NK-92 (cell line): ENCODE results near the gene LALBA.
"Not testable (repeated sequence)": the region's sequence is repeated elsewhere in the genome, so short reads cannot be mapped to it uniquely, and the experiment has no call there.

Experiments
- DNase-seq: peaks from one replicate; lab custom pipeline; 2025; ENCODE audit not compliant: unreplicated experiment; lab: John Stamatoyannopoulos, UW

LALBA gene

DNA sequence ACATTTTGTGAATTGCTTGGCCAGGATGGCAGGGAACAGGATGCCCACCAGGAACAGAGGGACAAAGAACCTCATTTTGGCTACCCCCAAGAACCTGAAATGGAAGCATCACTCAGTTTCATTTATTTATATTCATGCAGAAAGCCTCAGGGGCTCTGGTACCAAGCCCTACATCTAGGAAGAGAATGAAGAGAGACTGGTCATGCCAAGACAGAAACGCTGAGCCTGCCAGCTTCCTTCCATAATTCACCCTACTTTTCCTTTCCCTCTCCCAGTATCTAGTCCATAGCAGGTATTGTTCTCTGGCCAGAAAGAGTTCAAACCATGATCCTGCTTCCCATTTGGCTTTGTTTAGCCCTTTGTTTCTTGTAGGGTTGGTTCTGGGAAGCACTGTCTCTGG, at the start of gene LALBA:
Gene LALBA, minus strand, starts transcription at position 101 of the 400 bp plus-strand sequence. Its CDS starts 26 bp downstream, at position 75.
- DNase-seq, result no peak

DNA sequence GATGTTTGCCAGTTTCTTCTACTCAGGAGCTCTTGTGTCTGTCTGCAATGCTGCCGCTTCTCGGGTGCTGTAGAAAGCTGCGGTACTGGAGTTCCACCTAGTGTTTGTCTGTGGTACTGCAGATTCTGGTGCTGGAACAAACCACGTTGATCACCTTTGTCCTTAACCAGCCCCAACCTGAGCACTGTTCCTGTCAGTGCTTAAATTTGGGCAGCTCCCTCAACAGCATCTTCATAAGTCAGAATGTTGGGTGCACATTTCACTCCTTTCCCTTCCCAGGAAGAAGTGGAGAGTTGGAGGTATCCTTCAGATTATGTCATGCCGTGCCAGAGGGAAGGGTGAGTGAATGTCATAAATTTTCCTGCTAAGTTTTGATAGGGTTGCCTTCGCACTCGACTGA, 48.7 kb upstream of the LALBA start:
- peak; percentile 2 for DNase-seq

DNA sequence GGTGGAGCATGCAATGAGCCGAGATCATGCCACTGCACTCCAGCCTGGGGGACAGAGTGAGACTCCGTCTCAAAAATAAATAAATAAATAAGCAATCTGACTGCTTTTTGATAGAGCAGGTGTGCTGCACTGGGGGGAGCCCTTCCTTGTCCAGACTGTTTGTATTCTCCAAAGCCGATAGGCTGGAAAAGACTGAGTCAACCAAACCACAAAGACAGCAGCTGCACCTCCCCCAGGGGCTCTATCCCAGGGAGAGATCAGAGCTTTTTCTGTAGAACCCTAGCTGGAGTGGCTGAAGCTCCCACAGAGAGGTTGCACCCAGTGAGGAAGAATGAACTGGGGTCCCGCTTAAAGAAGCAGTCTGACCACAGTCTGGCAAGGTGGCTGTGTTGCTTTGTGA, 45.8 kb upstream of the LALBA start:
- DNase-seq, result no peak

DNA sequence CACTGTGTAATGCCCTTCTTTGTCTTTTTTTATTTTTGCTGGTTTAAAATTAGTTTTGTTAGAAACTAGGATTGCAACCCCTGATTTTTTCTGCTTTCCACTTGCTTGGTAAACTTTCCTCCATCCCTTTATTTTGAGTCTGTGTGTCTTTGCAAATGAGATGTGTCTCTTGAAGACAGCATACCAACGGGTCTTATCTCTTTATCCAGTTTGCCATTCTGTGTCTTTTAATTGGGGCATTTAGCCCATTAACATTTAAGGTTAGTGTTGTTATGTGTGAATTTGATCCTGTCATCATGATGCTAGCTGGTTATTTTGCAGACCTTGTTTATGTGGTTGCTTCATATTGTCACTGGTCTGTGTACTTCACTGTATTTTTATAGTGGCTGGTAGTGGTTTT, 43.5 kb upstream of the LALBA start:
- DNase-seq, result no peak

DNA sequence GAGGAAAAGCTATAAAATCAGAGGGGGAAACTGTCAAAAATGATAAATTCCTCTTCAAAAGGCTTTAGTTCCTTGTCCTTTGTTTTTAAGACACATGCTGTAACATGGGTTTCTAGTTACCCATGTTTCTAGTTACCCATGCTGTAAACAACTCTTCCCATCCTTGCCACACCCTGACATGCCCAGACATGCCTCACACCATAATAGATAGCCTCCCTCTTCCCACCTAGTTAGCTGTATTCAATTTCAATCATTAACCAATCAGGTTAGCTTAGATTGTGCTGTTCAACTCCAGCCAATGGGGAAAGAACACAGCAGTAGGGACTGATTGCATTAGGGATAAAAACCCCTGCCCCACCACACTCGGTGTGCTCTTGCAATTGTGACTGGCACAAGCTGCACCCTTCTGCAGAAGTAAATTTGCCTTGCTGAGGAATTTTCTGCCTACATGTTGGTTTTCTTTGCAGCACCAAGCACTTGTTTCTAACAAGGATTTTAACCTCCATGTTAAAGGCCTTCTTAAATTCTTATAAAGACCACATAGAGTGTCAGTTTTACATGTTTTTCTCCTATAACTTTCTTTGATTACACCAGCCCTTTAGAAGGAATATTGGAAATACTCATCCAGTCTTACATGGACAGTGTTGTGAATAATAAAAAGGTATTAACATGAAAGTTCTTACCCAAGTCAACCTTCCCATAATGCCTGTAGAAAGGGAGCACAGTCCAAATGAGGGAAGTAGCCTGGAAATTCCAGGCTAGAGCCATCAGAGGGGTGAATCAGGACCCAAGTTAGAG, 32.5 kb upstream of the LALBA start:
- no peak for DNase-seq

DNA sequence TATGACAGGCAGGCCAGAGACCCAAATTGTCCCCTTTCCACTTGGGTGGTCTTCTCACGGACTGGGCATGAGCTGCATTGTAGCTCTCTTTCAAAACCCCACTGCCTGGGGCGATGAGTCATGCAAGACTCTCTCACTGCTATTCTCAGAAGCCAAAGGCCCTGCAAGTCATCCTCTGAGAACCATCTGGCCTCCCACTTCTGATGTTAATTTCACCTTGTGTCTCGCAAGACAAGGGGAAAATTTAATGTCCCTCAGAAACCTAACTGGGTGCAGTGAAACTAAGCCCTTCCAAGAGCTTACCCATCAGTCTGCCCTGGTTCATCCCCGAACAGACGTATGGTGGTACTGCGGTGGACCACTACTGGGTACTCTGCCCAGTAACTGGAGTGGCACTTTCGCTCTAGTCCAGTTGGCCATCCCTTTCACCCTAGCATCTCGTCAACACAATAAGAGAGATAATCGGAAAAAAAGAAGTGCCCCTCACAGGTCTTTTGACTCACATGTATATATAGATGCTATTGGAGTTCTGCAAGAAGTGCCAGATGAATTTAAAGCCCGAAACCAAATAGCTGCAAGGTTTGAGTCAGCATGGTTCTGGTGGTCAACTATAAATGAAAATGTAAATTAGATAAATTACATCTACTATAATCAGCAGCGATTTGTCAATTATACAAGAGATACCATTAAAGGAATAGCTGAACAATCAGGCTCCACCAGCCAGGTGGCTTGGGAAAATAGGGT, 31.3 kb upstream of the LALBA start:
- no peak for DNase-seq

DNA sequence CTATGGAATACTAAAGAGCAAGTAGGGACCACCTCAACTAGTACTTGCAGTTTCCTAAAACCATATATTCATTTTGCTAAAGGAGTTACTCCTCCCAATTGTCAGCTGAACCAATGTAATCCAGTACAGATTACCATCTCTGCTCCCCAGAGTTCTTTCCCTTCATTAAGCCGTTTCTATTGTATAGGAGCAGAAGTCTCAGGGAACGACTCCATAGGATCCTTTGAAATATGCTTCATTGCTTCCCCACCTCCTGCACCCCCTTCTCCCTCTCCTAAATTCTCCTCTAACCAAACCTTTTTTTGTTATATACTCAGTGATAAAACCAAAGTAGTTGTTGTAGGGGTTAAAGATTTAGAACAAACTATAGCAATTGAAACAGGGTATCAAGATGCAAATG, 30.7 kb upstream of the LALBA start:
- no peak for DNase-seq

DNA sequence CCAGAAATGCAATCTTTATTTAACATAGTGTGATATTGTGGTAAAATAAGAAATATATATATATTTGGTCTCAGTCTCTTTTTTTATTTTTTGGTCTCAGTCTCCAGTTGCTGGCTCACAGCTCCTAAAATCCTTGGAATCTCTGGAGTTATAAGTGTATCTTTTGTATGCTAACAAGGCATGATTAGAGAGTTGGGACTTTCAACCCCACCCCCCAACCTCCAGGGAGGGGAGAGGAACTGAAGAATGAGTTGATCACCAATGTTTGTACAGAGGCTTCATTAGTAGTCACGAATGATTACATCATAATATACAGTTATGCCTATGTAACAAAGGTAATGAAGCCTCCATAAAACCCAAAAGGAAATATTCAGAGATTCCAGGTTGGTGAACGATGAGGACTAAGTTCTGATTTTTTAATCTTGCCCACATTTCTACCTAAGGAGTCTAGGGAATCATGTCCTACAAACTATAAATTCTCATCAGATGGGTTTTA, 22.8 kb upstream of the LALBA start:
- DNase-seq, result no peak

DNA sequence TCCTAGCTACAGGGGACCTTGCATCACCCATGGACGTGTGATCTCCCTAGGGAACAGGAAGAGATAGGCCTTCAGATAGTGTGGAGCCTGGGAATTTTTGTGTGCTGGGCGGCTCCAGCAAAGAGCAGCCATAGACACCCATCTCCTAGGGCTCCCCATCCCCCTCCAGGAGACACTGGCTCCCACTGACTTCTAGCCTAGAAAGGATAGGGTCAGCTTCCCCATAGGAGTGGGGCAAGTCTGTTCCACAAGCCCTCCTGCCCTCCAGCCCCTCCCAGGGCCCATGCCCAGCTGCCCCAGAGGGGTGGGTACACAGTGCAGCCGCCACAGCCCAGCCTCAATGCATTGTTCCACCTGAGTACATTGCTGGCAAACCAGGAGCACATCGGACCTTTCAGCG, 16.5 kb upstream of the LALBA start:
- DNase-seq, result no peak

DNA sequence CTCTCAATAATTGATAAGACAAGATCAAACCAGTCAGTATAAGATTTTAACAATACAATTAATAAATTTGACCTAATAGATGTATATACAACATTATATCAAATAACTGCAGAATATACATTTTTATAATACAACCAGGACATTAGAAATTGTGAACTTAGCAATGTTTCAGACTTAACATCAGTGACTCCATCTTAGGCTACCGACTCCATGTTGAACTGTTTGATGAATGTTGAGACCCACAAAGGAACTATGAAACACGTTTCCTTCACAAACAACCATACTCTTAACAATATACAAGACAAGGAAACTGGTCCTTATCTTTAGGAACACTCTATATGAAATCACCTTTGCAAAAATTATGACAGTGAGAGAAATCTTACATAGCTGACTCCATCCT, 13.9 kb upstream of the LALBA start:
- DNase-seq, result no peak

DNA sequence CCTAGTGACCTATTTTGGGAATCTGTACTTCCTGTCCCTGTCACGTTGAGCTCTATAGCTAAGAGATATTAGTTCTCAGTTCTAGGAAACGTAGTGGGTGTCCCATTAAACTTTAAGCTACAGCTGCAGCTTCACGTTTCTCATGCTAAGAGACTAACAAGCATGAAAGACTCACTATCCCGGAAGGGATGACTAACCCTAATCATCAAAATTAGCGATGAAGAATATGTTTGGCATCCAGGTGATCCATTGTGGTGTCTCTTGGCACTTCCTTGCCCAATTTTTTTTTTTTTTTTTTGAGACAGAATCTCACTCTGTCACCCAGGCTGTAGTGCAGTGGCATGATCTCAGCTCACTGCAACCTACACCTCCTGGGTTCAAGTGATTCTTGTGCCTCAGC, 11.0 kb upstream of the LALBA start:
- no peak for DNase-seq

DNA sequence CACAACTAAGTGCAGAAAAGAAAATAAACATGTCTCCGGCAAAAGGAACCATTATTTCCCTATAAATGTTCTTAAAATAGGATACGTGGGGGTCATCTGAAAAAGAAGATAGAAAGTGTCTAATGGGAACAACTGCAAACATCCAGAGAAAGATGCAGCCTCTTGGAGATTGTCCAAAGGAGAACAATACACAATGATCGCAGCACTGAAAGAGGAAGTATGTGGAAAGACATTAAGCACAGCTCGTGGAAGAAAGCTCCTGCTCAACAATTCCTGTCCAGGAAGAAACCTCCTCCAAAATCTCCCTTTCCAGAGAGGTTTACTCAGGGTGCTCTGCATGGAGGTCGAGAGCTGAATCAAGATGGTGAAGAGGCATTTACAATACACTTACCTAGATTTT, 2.5 kb upstream of the LALBA start:
- no peak for DNase-seq

DNA sequence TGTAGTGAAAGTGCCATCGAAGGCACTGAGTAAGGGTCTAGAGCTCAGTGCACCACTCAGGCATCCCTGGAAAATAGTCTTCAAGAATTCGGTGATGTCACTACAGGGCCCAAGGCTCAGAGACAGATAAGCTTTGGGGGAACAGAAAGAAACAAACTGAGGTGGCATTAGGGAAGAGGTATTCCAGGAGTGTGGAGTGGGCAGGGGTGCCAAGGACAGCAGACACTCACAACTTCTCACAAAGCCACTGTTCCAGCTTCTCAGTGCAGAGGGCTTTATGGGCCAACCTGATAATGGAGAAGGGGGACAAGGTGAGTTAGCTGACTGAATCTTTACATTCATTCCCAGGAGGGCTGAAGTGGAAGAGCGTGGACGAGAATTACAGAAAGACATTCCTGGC, 2.1 kb downstream of the LALBA start:
- no peak for DNase-seq

DNA sequence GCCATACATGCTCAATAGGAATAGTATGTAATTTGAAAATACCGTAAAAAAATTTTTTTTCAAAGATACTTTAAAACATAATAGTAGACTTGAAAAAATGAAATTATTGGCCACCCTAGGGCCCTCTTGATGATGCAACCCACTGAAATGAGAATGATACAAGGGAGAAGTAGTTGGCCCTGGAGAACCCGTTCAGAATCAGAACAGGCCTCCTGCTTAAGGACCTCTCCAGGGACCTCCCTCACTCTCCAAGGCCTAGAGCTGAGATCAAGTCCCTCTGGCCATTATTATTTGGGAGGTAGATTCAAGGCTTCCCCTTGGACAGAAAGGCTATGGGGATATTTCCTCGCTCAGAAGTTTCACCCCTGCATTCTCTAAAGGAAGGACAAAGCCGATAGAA, 11.9 kb downstream of the LALBA start:
- DNase-seq, result no peak

DNA sequence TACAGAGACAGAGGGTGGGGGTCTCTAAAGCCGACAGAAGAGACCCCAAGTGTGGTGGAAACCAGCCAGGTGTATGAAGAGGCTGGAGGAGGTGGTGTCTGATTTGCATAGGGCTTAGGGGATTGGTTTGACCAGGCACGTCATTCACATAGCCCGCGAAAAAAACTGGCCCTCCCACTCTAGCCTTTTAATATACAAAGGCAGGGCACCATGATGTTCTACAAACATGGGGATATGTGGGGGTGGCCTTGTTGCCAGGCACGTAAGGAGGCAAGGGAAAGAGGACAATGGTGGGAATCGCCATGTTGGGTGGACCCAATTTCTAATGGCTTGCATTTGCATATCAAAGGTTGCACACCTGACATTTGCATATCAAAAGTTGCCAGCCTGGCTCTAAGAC, 13.2 kb downstream of the LALBA start:
- DNase-seq, result no peak

DNA sequence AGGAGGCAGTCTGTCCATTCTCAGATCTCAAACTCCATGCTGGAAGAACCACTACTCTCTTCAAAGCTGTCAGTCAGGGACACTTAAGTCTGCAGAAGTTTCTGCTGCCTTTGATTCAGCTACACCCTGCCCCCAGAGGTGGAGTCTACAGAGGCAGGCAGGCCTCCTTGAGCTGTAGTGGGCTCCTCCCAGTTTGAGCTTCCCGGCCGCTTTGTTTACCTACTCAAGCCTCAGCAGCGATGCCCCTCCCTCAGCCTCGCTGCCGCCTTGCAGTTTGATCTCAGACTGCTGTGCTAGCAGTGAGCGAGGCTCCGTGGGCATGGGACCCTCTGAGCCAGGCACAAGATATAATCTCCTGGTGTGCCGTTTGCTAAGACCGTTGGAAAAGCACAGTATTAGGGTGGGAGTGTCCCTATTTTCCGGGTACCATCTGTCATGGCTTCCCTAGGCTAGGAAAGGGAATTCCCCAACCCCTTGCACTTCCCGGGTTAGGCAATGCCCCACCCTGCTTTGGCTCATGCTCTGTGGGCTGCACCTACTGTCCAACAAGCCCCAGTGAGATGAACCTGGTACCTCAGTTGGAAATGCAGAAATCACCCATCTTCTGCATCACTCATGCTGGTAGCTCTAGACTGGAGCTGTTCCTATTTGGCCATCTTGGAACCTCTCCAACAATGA, 16.0 kb downstream of the LALBA start:
- not testable (repeated sequence) for DNase-seq

DNA sequence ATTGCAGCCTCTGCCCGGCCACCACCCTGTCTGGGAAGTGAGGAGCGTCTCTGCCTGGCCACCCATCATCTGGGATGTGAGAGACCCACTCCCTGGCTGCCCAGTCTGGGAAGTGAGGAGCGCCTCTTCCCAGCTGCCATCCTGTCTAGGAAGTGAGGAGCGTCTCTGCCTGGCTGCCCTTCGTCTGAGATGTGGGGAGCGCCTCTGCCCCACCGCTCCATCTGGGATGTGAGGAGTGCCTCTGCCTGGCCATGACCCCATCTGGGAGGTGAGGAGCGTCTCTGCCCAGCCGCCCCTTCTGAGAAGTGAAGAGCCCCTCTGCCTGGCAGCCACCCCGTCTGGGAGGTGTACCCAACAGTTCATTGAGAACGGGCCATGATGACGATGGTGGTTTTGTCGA, 18.2 kb downstream of the LALBA start:
- not testable (repeated sequence) for DNase-seq

DNA sequence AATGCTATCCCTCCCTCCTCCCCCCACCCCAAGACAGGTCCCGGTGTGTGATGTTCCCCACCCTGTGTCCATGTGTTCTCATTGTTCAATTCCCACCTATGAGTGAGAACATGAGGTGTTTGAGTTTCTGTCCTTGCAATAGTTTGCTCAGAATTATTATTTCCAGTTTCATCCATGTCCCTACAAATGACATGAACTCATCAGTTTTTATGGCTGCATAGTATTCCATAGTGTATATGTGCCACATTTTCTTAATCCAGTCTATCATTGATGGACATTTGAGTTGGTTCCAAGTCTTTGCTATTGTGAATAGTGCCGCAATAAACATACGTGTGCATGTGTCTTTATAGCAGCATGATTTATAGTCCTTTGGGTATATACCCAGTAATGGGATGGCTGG, 22.8 kb downstream of the LALBA start:
- DNase-seq, result not testable (repeated sequence)

DNA sequence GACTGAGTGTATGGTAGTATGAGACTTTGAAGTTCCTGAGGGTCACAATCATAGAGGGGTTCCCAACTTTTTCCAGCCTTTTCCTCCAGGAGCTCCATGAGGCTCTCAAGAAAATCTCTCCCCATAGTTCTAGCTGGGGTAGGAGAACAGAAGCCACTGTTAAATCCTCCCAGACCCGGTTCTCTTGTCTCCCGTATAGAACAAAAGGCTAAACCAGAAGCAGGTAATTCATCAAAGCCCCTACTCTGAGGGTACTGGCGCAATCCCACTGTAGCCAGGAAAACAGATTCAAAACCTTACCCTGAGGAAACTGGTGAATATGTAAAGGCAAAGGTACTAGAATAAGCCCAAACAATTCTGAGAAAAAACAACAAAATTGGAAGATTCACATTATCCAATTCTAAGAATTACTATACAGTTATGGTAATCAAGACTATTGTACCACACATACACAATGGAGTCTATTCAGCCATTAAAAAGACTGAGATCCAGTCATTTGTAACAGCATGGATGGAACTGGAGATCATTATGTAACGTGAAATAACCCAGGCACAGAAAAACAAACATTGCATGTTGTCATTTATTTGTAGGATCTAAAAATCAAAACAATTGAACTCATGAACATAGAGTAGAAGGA, 23.9 kb downstream of the LALBA start:
- DNase-seq, result no peak

DNA sequence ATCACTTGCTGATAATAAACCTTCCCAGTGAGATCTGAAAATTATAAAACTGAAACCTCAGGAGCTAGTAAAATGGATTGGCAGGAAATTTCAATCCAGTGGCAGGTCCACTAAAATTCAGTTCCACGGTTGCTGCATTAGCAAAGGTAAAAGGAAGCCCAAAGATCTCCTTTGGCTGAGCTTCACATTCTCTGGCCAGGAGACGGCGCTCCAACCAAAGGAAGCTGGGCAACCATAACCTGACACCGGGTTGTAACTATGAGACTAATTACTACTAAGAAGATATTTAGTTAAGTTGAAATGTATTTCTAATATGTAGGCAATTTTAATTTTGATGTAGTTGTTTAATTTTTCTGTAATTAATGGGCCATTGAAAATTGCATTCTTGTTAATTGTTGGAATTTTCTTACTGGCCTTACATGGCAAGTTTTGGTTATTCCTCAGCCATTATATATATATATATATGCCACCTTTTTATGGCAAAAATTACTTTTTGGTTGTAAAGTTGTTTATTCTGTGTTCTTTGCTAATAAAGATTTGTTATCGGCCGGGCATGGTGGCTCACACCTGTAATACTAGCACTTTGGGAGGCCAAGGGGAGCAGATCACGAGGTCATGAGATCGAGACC, 27.4 kb downstream of the LALBA start:
- no peak for DNase-seq

DNA sequence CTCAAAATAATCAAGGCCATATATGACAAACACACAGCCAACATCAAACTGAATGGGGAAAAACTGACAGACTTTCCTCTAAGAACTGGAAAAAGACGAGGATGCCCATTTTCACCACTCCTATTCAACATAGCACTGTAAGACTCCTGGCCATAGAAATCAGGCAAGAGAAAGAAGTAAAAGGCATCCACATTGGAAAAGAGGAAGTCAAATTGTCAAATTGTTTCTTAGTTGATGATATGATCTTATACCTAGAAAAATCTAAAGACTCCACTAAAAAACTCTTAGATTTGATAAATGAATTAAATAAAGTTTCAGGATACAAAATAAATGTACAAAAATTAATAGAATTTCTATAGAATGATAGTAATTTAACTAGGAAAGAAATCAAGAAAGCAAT, 33.2 kb downstream of the LALBA start:
- DNase-seq, result no peak
